ENCODE measurements around the gene BATF. TPM values are rescaled to one million over a fixed set of nuclear protein-coding genes. Genes with fewer than 3 reads are reported as not detected.

Gene BATF
- total RNA-seq, 1 experiment from 2014 or later: 1.7 TPM

DNA sequence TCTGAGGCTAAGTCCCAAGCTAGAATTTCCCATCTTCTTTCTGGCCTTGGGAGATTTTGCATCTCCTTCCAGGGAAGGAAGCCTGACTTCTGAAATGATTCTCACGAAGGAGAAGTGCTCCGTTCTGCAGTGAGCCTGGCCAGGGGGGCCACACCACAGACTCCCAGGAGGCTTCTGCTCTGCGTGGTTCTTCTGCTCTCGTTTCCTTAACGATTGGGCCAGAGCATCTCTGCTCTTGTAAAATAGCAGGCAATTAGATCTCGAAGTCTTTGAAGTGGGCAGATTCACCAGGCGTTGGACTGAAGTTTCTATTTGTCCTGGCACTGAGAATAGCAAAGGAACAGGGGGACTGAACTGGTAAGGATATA lies 6.7 kb upstream of the BATF start:
- no peaks in the 10 kb centered on the region for H3K36me3 ChIP-seq (ENCODE audit: control insufficient read depth, insufficient read depth, low read length)
- Mint-ChIP-seq H3K36me3 (ENCODE audit: insufficient read depth, unreplicated experiment) (no peaks in the 10 kb centered on the region), H3K4me1 (ENCODE audit: low read depth, unreplicated experiment) (peaks cover under 1% of the 10 kb centered on the region), H3K9me3 (ENCODE audit: unreplicated experiment) (peaks cover 18% of the 10 kb centered on the region), H3K27ac (ENCODE audit: unreplicated experiment) (no peak overlapping the region), H3K4me3 (ENCODE audit: unreplicated experiment) (no peak overlapping the region), H3K27me3 (ENCODE audit: insufficient read depth, unreplicated experiment) (no peaks in the 10 kb centered on the region)
- ChIA-PET POLR2A (no interaction called here), CTCF (no interaction called here)
- no peaks in the 10 kb centered on the region for H3K9me3 ChIP-seq
- BruUV-seq (replicated peaks): no TSS peak
- no peaks in the 10 kb centered on the region for H3K27me3 ChIP-seq (replicated peaks; ENCODE audit: control insufficient read depth, insufficient read depth, low read length)
- no peak for DNase-seq
- peaks cover 12% of the 10 kb centered on the region for H3K4me1 ChIP-seq
- H3K4me3 ChIP-seq (ENCODE audit: low read depth, low read length): no peak overlapping the region
- intact Hi-C loops (cut with micrococcal nuclease; ENCODE audit: unreplicated experiment): no loop called here
- TF ChIP-seq, protein P1, sequence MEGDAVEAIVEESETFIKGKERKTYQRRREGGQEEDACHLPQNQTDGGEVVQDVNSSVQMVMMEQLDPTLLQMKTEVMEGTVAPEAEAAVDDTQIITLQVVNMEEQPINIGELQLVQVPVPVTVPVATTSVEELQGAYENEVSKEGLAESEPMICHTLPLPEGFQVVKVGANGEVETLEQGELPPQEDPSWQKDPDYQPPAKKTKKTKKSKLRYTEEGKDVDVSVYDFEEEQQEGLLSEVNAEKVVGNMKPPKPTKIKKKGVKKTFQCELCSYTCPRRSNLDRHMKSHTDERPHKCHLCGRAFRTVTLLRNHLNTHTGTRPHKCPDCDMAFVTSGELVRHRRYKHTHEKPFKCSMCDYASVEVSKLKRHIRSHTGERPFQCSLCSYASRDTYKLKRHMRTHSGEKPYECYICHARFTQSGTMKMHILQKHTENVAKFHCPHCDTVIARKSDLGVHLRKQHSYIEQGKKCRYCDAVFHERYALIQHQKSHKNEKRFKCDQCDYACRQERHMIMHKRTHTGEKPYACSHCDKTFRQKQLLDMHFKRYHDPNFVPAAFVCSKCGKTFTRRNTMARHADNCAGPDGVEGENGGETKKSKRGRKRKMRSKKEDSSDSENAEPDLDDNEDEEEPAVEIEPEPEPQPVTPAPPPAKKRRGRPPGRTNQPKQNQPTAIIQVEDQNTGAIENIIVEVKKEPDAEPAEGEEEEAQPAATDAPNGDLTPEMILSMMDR (IDR thresholded peaks at IDR 0.05; ENCODE audit: insufficient read depth in 1 of 2, low read depth in 1 of 2, low read length in 1 of 2, severe bottlenecking in 1 of 2, unreplicated experiment in 1 of 2): no peak

DNA sequence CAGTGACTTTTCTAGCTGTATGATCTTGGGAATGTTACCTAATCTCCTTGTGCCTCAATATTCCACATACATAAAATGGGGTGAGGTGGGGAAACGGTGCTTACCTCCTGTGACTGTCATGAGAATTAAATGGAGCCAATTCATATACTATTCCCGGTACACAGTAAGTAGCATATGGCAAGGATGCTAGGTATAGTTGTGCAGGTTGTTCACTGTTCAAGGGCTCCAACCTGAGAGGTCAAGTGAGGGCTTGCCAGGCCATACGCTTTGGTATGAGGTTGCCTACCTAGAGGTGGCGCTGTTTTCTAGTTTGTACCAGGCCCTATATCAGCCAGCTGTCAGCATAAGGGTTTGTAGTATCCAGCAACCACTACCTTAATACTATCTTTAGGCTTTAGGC lies 3.6 kb upstream of the BATF start:
- DNase-seq: peak; percentile 51 to 54
- ChIA-PET POLR2A (no interaction called here), CTCF (interaction anchor here (0.6 to 1.0 kb wide), 2 partner anchors 42 to 52 kb away, joined by 3 to 6 read pairs; no protein-coding TSS in a partner anchor)
- H3K4me1 ChIP-seq: peaks cover 41% of the 10 kb centered on the region
- BruUV-seq (replicated peaks): no TSS peak
- intact Hi-C loops (cut with micrococcal nuclease; ENCODE audit: unreplicated experiment): no loop called here
- Mint-ChIP-seq H3K4me1 (ENCODE audit: low read depth, unreplicated experiment) (peaks cover 29% of the 10 kb centered on the region), H3K27me3 (ENCODE audit: insufficient read depth, unreplicated experiment) (no peaks in the 10 kb centered on the region), H3K36me3 (ENCODE audit: insufficient read depth, unreplicated experiment) (no peaks in the 10 kb centered on the region), H3K27ac (ENCODE audit: unreplicated experiment) (no peak overlapping the region), H3K9me3 (ENCODE audit: unreplicated experiment) (no peaks in the 10 kb centered on the region), H3K4me3 (ENCODE audit: unreplicated experiment) (no peak overlapping the region)
- H3K36me3 ChIP-seq (ENCODE audit: control insufficient read depth, insufficient read depth, low read length): no peaks in the 10 kb centered on the region
- no peak overlapping the region for H3K4me3 ChIP-seq (ENCODE audit: low read depth, low read length)
- H3K9me3 ChIP-seq: no peaks in the 10 kb centered on the region
- TF ChIP-seq, protein P1 (IDR thresholded peaks at IDR 0.05; ENCODE audit: insufficient read depth in 1 of 2, low read depth in 1 of 2, low read length in 1 of 2, severe bottlenecking in 1 of 2, unreplicated experiment in 1 of 2): peak; percentile 23 to 26
- H3K27me3 ChIP-seq (replicated peaks; ENCODE audit: control insufficient read depth, insufficient read depth, low read length): no peaks in the 10 kb centered on the region

DNA sequence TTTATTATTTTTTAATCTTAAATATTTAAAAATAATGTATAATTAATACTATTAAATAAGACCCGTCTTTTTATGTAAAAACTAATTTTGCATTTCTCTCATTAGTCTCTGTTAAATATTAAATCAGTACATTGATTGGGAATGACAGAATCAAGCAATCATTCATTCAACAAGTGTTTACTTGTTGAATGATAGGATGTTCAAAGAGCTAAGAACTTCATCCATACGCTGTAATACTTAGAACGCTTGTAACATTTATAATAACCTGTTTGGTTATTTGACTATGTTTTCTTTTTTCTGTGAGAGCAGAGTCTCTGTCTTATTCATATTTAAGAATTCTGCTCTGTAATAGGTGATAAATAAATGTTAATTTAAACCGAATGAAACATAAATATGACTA lies 2.9 kb upstream of the BATF start:
- H3K27ac Mint-ChIP-seq (ENCODE audit: unreplicated experiment): no peak overlapping the region
- peaks cover 29% of the 10 kb centered on the region for H3K4me1 Mint-ChIP-seq (ENCODE audit: low read depth, unreplicated experiment)
- no peak for DNase-seq
- H3K4me1 ChIP-seq: peaks cover 48% of the 10 kb centered on the region
- no peaks in the 10 kb centered on the region for H3K36me3 ChIP-seq (ENCODE audit: control insufficient read depth, insufficient read depth, low read length)
- ChIA-PET CTCF (interaction anchor here (1.0 kb wide), 1 partner anchor 42 kb away, joined by 6 read pairs; no protein-coding TSS in a partner anchor), POLR2A (no interaction called here)
- no peaks in the 10 kb centered on the region for H3K9me3 ChIP-seq
- TF ChIP-seq, protein P1 (IDR thresholded peaks at IDR 0.05; ENCODE audit: insufficient read depth in 1 of 2, low read depth in 1 of 2, low read length in 1 of 2, severe bottlenecking in 1 of 2, unreplicated experiment in 1 of 2): no peak
- no peaks in the 10 kb centered on the region for H3K27me3 Mint-ChIP-seq (ENCODE audit: insufficient read depth, unreplicated experiment)
- H3K4me3 ChIP-seq (ENCODE audit: low read depth, low read length): no peak overlapping the region
- no TSS peak for BruUV-seq (replicated peaks)
- H3K4me3 Mint-ChIP-seq (ENCODE audit: unreplicated experiment): no peak overlapping the region
- intact Hi-C loops (cut with micrococcal nuclease; ENCODE audit: unreplicated experiment): no loop called here
- H3K36me3 Mint-ChIP-seq (ENCODE audit: insufficient read depth, unreplicated experiment): no peaks in the 10 kb centered on the region
- no peaks in the 10 kb centered on the region for H3K27me3 ChIP-seq (replicated peaks; ENCODE audit: control insufficient read depth, insufficient read depth, low read length)
- H3K9me3 Mint-ChIP-seq (ENCODE audit: unreplicated experiment): no peaks in the 10 kb centered on the region

All from Caco-2 (cell line).